Measurements from ENCODE around the gene CRLF2.
"Not testable (repeated sequence)": the region's sequence is repeated elsewhere in the genome, so short reads cannot be mapped to it uniquely, and the experiment has no call there.

Gene CRLF2

GRCh38 chrX:1181170-1181569 lies 31.3 kb downstream of the CRLF2 start:
- TF ChIP-seq CTCF (IDR thresholded peaks at IDR 0.05; ENCODE audit: low read length) (no peak), EZH2 (IDR thresholded peaks at IDR 0.05; ENCODE audit: borderline replicate concordance, low read length) (no peak)
- no peak overlapping the region for H3K27ac ChIP-seq (ENCODE audit: low read depth, low read length, poor library complexity, severe bottlenecking)
- no peak overlapping the region for H3K4me3 ChIP-seq (ENCODE audit: low read depth, low read length, poor library complexity, severe bottlenecking)
- H3K27me3 ChIP-seq (ENCODE audit: insufficient read depth, low read length): no peaks in the 10 kb centered on the region
- no peak overlapping the region for H2AFZ ChIP-seq (ENCODE audit: low read length)
- H4K20me1 ChIP-seq (ENCODE audit: insufficient read depth, low read length): no peaks in the 10 kb centered on the region
- H3K79me2 ChIP-seq (ENCODE audit: insufficient read depth, low read length): no peaks in the 10 kb centered on the region
- H3F3A ChIP-seq (ENCODE audit: insufficient read depth, low read length): no peaks in the 10 kb centered on the region
- H3K9ac ChIP-seq (ENCODE audit: low read length): no peak overlapping the region
- H3K4me2 ChIP-seq (ENCODE audit: low read length): no peak overlapping the region
- no peaks in the 10 kb centered on the region for H3K9me3 ChIP-seq (ENCODE audit: low read length)
- no peaks in the 10 kb centered on the region for H3K9me2 ChIP-seq (ENCODE audit: low read depth, low read length)
- H3K4me1 ChIP-seq (ENCODE audit: insufficient read depth, low read length, severe bottlenecking): no peaks in the 10 kb centered on the region
- H3K36me3 ChIP-seq (ENCODE audit: insufficient read depth, low read length): no peaks in the 10 kb centered on the region

GRCh38 chrX:1178580-1179057 lies 33.8 kb downstream of the CRLF2 start:
- H3K4me1 ChIP-seq (ENCODE audit: insufficient read depth, low read length, severe bottlenecking): no peaks in the 10 kb centered on the region
- no peaks in the 10 kb centered on the region for H4K20me1 ChIP-seq (ENCODE audit: insufficient read depth, low read length)
- no peak for TF ChIP-seq CTCF (IDR thresholded peaks at IDR 0.05; ENCODE audit: low read length)
- no peak for TF ChIP-seq EZH2 (IDR thresholded peaks at IDR 0.05; ENCODE audit: borderline replicate concordance, low read length)
- no peak overlapping the region for H3K4me2 ChIP-seq (ENCODE audit: low read length)
- no peaks in the 10 kb centered on the region for H3K27me3 ChIP-seq (ENCODE audit: insufficient read depth, low read length)
- no peaks in the 10 kb centered on the region for H3K79me2 ChIP-seq (ENCODE audit: insufficient read depth, low read length)
- no peak overlapping the region for H3K9ac ChIP-seq (ENCODE audit: low read length)
- H3K27ac ChIP-seq (ENCODE audit: low read depth, low read length, poor library complexity, severe bottlenecking): no peak overlapping the region
- H3F3A ChIP-seq (ENCODE audit: insufficient read depth, low read length): no peaks in the 10 kb centered on the region
- no peak overlapping the region for H2AFZ ChIP-seq (ENCODE audit: low read length)
- no peaks in the 10 kb centered on the region for H3K9me2 ChIP-seq (ENCODE audit: low read depth, low read length)
- no peaks in the 10 kb centered on the region for H3K36me3 ChIP-seq (ENCODE audit: insufficient read depth, low read length)
- H3K4me3 ChIP-seq (ENCODE audit: low read depth, low read length, poor library complexity, severe bottlenecking): no peak overlapping the region
- no peaks in the 10 kb centered on the region for H3K9me3 ChIP-seq (ENCODE audit: low read length)

- H3K9me2 ChIP-seq (ENCODE audit: low read depth, low read length); H4K20me1 ChIP-seq (ENCODE audit: insufficient read depth, low read length); H3K4me2 ChIP-seq (ENCODE audit: low read length); H3K27ac ChIP-seq (ENCODE audit: low read depth, low read length, poor library complexity, severe bottlenecking); H3K36me3 ChIP-seq (ENCODE audit: insufficient read depth, low read length); H3K4me3 ChIP-seq (ENCODE audit: low read depth, low read length, poor library complexity, severe bottlenecking); H3F3A ChIP-seq (ENCODE audit: insufficient read depth, low read length); H3K9ac ChIP-seq (ENCODE audit: low read length); H3K4me1 ChIP-seq (ENCODE audit: insufficient read depth, low read length, severe bottlenecking); H3K9me3 ChIP-seq (ENCODE audit: low read length); H3K79me2 ChIP-seq (ENCODE audit: insufficient read depth, low read length); H2AFZ ChIP-seq (ENCODE audit: low read length); H3K27me3 ChIP-seq (ENCODE audit: insufficient read depth, low read length): not testable (repeated sequence)
Measured at GRCh38 chrX:1176531-1177320, 35.7 kb downstream of the CRLF2 start.

- H3K79me2 ChIP-seq (ENCODE audit: insufficient read depth, low read length); H3K9me3 ChIP-seq (ENCODE audit: low read length); H3K27me3 ChIP-seq (ENCODE audit: insufficient read depth, low read length); H3K4me1 ChIP-seq (ENCODE audit: insufficient read depth, low read length, severe bottlenecking); H3K4me3 ChIP-seq (ENCODE audit: low read depth, low read length, poor library complexity, severe bottlenecking); H3K9ac ChIP-seq (ENCODE audit: low read length); H3K36me3 ChIP-seq (ENCODE audit: insufficient read depth, low read length); H3K9me2 ChIP-seq (ENCODE audit: low read depth, low read length); H4K20me1 ChIP-seq (ENCODE audit: insufficient read depth, low read length); H3F3A ChIP-seq (ENCODE audit: insufficient read depth, low read length); H3K4me2 ChIP-seq (ENCODE audit: low read length); H2AFZ ChIP-seq (ENCODE audit: low read length); H3K27ac ChIP-seq (ENCODE audit: low read depth, low read length, poor library complexity, severe bottlenecking): not testable (repeated sequence)
Measured at GRCh38 chrX:1174609-1175545, 37.6 kb downstream of the CRLF2 start.

GRCh38 chrX:1173435-1173834 lies 39.0 kb downstream of the CRLF2 start:
- H3K36me3 ChIP-seq (ENCODE audit: insufficient read depth, low read length); H3K79me2 ChIP-seq (ENCODE audit: insufficient read depth, low read length); H4K20me1 ChIP-seq (ENCODE audit: insufficient read depth, low read length); H2AFZ ChIP-seq (ENCODE audit: low read length); H3K27me3 ChIP-seq (ENCODE audit: insufficient read depth, low read length); H3K9me3 ChIP-seq (ENCODE audit: low read length); H3K4me1 ChIP-seq (ENCODE audit: insufficient read depth, low read length, severe bottlenecking); H3F3A ChIP-seq (ENCODE audit: insufficient read depth, low read length); H3K27ac ChIP-seq (ENCODE audit: low read depth, low read length, poor library complexity, severe bottlenecking); H3K9ac ChIP-seq (ENCODE audit: low read length); H3K9me2 ChIP-seq (ENCODE audit: low read depth, low read length); H3K4me3 ChIP-seq (ENCODE audit: low read depth, low read length, poor library complexity, severe bottlenecking); H3K4me2 ChIP-seq (ENCODE audit: low read length): not testable (repeated sequence)

All from OCI-LY1 (cell line).